ENCODE data around the gene SCGB1C1.

Gene SCGB1C1

GRCh38 chr11:205221-206001 lies 12.5 kb downstream of the SCGB1C1 start:
- no peak for DNase-seq

- no peak for DNase-seq
Measured at GRCh38 chr11:206002-206384, 13.1 kb downstream of the SCGB1C1 start.

- peak; percentile 28 for DNase-seq
Measured at GRCh38 chr11:206526-207207, 13.8 kb downstream of the SCGB1C1 start.

- DNase-seq = peak; percentile 99
Measured at GRCh38 chr11:207208-207862, 14.5 kb downstream of the SCGB1C1 start, which contains the start of the genes BET1L and RIC8A. TSS of gene BET1L (minus strand) at chr11:207399. CDS start at chr11:207321, 78 bp downstream. TSS of gene RIC8A (plus strand) at chr11:207708. CDS start at chr11:208855, 1,147 bp downstream.

- no peak for DNase-seq
Measured at GRCh38 chr11:207863-208180, 14.9 kb downstream of the SCGB1C1 start.

GRCh38 chr11:208181-208916 lies 15.5 kb downstream of the SCGB1C1 start:
- peak; percentile 84 for DNase-seq

GRCh38 chr11:208917-209260 lies 16.0 kb downstream of the SCGB1C1 start:
- no peak for DNase-seq

- no peak for DNase-seq
Measured at GRCh38 chr11:209275-210121, 16.6 kb downstream of the SCGB1C1 start.

GRCh38 chr11:210122-210802 lies 17.4 kb downstream of the SCGB1C1 start:
- DNase-seq = no peak

GRCh38 chr11:210803-211180 lies 17.9 kb downstream of the SCGB1C1 start:
- no peak for DNase-seq

- no peak for DNase-seq
Measured at GRCh38 chr11:211295-211694, 18.4 kb downstream of the SCGB1C1 start.

GRCh38 chr11:211741-212140 lies 18.9 kb downstream of the SCGB1C1 start:
- no peak for DNase-seq

GRCh38 chr11:212150-213100 lies 19.5 kb downstream of the SCGB1C1 start:
- no peak for DNase-seq

GRCh38 chr11:213111-213510 lies 20.2 kb downstream of the SCGB1C1 start:
- DNase-seq = no peak

GRCh38 chr11:214083-214482 lies 21.2 kb downstream of the SCGB1C1 start:
- no peak for DNase-seq

GRCh38 chr11:215581-216037 lies 22.7 kb downstream of the SCGB1C1 start:
- DNase-seq = no peak

GRCh38 chr11:216081-216974 lies 23.4 kb downstream of the SCGB1C1 start:
- DNase-seq = no peak

GRCh38 chr11:217704-218103 lies 24.8 kb downstream of the SCGB1C1 start:
- no peak for DNase-seq
